Mesothelial cell of epicardium (in vitro differentiated cells): Measurements from ENCODE around the gene STK33. TPM values are rescaled to one million over a fixed set of nuclear protein-coding genes. Genes with fewer than 3 reads are reported as not detected.
A peak's percentile ranks its signal among the peaks of the same experiment; 100 is the strongest.

ENCODE experiments used
- DNase-seq, 2 experiments: peaks; one replicate each; pipeline ENCODE4 v3.0.0; 2021; ENCODE audit warnings: low spot score in 2 of 2; ENCODE audit not compliant: unreplicated experiment in 2 of 2
- H3K27ac Mint-ChIP-seq: 2 replicates; pipeline ENCODE4 v1.8.0; 2021; ENCODE audit warnings: mixed read lengths
- H3K27me3 Mint-ChIP-seq: 2 replicates; pipeline ENCODE4 v1.8.0; 2021; ENCODE audit warnings: low read depth, mixed read lengths
- H3K36me3 Mint-ChIP-seq: 2 replicates; pipeline ENCODE4 v1.8.0; 2021; ENCODE audit warnings: mixed read lengths
- H3K4me1 Mint-ChIP-seq: 2 replicates; pipeline ENCODE4 v1.8.0; 2021; ENCODE audit warnings: mixed read lengths
- H3K4me3 Mint-ChIP-seq: 2 replicates; pipeline ENCODE4 v1.8.0; 2021; ENCODE audit warnings: mild to moderate bottlenecking, moderate library complexity, mixed read lengths
- H3K9me3 Mint-ChIP-seq: 2 replicates; pipeline ENCODE4 v1.8.0; 2021; ENCODE audit warnings: mixed read lengths
- total RNA-seq: library from RNA; stranded (reverse); gene quantifications from 3 replicates; pipeline ENCODE4 v1.2.1, GENCODE V29; 2021
- TF ChIP-seq, protein P1 (sequence below): fragments of 200-600 bp; sonication (generic); IDR thresholded peaks from one replicate; pipeline ENCODE4 v1.5.0; 2021; ENCODE audit warnings: antibody characterized with exemption; ENCODE audit not compliant: unreplicated experiment

Gene STK33
- total RNA-seq, 1 donor from 2014 or later, result 12.2 TPM

GRCh38 chr11:8638300-8638699, 44.3 kb upstream of the STK33 start:
- Mint-ChIP-seq H3K9me3 (peaks cover 13% of the 10 kb centered on the region), H3K27me3 (no peaks in the 10 kb centered on the region), H3K36me3 (peaks cover 22% of the 10 kb centered on the region), H3K4me3 (no peak overlapping the region), H3K4me1 (peaks cover 5% of the 10 kb centered on the region), H3K27ac (no peak overlapping the region)
- TF ChIP-seq, protein P1, sequence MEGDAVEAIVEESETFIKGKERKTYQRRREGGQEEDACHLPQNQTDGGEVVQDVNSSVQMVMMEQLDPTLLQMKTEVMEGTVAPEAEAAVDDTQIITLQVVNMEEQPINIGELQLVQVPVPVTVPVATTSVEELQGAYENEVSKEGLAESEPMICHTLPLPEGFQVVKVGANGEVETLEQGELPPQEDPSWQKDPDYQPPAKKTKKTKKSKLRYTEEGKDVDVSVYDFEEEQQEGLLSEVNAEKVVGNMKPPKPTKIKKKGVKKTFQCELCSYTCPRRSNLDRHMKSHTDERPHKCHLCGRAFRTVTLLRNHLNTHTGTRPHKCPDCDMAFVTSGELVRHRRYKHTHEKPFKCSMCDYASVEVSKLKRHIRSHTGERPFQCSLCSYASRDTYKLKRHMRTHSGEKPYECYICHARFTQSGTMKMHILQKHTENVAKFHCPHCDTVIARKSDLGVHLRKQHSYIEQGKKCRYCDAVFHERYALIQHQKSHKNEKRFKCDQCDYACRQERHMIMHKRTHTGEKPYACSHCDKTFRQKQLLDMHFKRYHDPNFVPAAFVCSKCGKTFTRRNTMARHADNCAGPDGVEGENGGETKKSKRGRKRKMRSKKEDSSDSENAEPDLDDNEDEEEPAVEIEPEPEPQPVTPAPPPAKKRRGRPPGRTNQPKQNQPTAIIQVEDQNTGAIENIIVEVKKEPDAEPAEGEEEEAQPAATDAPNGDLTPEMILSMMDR, result no peak
- DNase-seq, result no peak

GRCh38 chr11:8636127-8636526, 42.1 kb upstream of the STK33 start:
- DNase-seq, result no peak
- peaks cover 22% of the 10 kb centered on the region for H3K36me3 Mint-ChIP-seq
- TF ChIP-seq, protein P1, result no peak
- H3K9me3 Mint-ChIP-seq, result peaks cover 13% of the 10 kb centered on the region
- H3K27ac Mint-ChIP-seq, result no peak overlapping the region
- H3K4me3 Mint-ChIP-seq, result no peak overlapping the region
- H3K27me3 Mint-ChIP-seq, result no peaks in the 10 kb centered on the region
- peaks cover 7% of the 10 kb centered on the region for H3K4me1 Mint-ChIP-seq

- Mint-ChIP-seq H3K36me3 (peaks cover 22% of the 10 kb centered on the region), H3K4me1 (peaks cover 10% of the 10 kb centered on the region), H3K27ac (no peak overlapping the region), H3K9me3 (peaks cover 13% of the 10 kb centered on the region), H3K27me3 (no peaks in the 10 kb centered on the region), H3K4me3 (no peak overlapping the region)
- TF ChIP-seq, protein P1, result no peak
- no peak for DNase-seq
Observed at GRCh38 chr11:8634498-8634897, 40.5 kb upstream of the STK33 start.

DNA sequence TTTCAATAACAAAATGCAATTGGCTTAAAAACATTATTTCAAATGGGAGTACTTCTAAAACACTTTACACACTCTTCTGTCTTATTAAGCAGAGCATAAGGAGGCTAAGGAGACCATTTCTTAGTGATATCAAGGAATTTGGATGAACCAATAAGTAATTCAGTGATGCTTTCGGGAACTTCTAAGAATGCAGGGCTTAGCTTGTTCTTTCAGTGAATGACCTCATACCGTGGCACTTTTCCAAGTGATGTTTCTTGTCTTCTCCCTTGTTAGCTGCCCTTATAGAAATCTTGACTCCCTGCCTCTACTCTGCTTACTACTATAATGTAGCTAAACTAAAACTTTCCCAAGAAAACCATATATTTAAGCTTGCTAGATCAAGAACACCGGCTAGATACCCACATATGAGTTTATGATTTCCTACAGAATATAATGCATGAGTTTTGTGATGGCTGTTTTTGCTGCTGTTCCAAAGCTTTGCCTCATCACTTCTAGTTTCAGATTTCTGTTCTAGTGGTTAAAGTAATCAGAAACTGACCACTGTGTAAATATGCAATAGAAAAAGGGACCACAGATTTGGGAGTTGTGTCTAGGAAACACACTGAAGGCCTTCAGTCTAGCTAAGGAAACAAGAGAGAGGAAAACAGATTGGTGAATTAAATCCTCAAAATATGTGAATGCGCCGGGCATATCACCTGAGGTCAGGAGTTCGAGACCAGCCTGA, 37.5 kb upstream of the STK33 start:
- peaks cover 9% of the 10 kb centered on the region for H3K36me3 Mint-ChIP-seq
- H3K4me1 Mint-ChIP-seq, result peaks cover 14% of the 10 kb centered on the region
- TF ChIP-seq, protein P1, result no peak
- DNase-seq, result no peak
- H3K4me3 Mint-ChIP-seq, result no peak overlapping the region
- H3K27me3 Mint-ChIP-seq, result no peaks in the 10 kb centered on the region
- H3K9me3 Mint-ChIP-seq, result peaks cover 9% of the 10 kb centered on the region
- H3K27ac Mint-ChIP-seq, result peak overlapping the region; percentile 63

GRCh38 chr11:8624698-8625097, 30.7 kb upstream of the STK33 start:
- no peak for DNase-seq
- TF ChIP-seq, protein P1, result no peak
- no peak overlapping the region for H3K27ac Mint-ChIP-seq
- no peaks in the 10 kb centered on the region for H3K9me3 Mint-ChIP-seq
- H3K27me3 Mint-ChIP-seq, result no peaks in the 10 kb centered on the region
- H3K36me3 Mint-ChIP-seq, result no peaks in the 10 kb centered on the region
- peaks cover 6% of the 10 kb centered on the region for H3K4me1 Mint-ChIP-seq
- H3K4me3 Mint-ChIP-seq, result no peak overlapping the region
